ENCODE results near the gene SIKE1.

DNA sequence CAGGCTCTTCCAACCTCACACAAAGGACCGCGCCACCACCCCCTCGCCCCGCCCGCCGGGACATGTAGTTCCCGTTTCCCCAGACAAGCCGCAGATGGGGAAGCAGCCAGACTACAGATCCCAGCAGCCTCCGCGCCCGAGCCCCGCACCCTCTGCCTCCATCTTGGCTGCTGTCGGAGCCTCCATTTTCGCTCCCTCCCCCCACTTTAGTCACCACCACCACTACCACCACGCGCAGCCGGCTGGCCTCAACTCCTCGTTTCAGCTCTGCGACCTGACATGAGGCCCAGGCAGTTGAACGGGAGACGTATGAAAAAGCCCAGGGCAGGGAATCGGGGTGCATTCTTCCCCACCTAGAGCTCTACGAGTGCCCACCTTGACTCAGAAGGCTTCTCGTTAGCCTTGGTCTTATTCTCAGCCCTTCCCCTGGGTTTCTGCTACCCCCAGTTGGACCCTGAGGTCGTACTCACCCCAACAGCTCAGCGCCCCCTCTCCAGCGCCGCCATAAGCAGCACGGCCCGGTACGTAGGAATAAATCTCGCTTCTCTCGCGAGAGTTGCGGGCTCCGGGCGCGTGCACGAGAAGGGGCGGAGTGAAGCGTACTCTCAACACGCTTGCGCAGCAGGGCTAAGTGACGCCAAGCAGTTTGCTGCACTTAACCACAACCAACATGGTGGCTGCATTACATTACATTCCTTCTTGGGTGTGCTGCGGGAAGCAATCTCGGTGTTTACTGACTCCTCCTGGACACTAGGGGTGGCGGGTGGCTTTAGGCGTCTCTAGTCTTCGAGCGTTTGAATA lies 22.8 kb downstream of the SIKE1 start, which contains the start of gene CSDE1:
- TF ChIP-seq CTCF (IDR thresholded peaks at IDR 0.05 in 2 of 3, conservative IDR thresholded peaks at IDR 0.05 in 1 of 3; ENCODE audit: borderline replicate concordance in 1 of 3, insufficient read depth in 1 of 3, low read depth in 2 of 3, low read length in 2 of 3), result peak in 2 of 3 experiments; percentile 66 to 73; a peak in 4 of 6 replicates
- peak; percentile 42 for TF ChIP-seq RAD21 (IDR thresholded peaks at IDR 0.05; ENCODE audit: low read depth)
- TF ChIP-seq MAX (IDR thresholded peaks at IDR 0.05), result peak; percentile 69
- TF ChIP-seq SRF (IDR thresholded peaks at IDR 0.05; ENCODE audit: low read depth), result no peak
- no peak for TF ChIP-seq ZNF274 (IDR thresholded peaks at IDR 0.05; ENCODE audit: low read depth, low read length)
- TF ChIP-seq POLR2AphosphoS5 (IDR thresholded peaks at IDR 0.05; ENCODE audit: low read depth, low read length), result peak; percentile 86
- TF ChIP-seq EZH2phosphoT487 (IDR thresholded peaks at IDR 0.05; ENCODE audit: borderline replicate concordance), result no peak
- TF ChIP-seq REST (IDR thresholded peaks at IDR 0.05; ENCODE audit: low read depth), result no peak

All from HCT116 (cell line).